ENCODE data around the gene PRR5. TPM values are rescaled to one million over a fixed set of nuclear protein-coding genes. Genes with fewer than 3 reads are reported as not detected.
A peak's percentile ranks its signal among the peaks of the same experiment; 100 is the strongest.

PRR5 gene
- total RNA-seq, 2 experiments from 2014 or later = 13.6 TPM

DNA sequence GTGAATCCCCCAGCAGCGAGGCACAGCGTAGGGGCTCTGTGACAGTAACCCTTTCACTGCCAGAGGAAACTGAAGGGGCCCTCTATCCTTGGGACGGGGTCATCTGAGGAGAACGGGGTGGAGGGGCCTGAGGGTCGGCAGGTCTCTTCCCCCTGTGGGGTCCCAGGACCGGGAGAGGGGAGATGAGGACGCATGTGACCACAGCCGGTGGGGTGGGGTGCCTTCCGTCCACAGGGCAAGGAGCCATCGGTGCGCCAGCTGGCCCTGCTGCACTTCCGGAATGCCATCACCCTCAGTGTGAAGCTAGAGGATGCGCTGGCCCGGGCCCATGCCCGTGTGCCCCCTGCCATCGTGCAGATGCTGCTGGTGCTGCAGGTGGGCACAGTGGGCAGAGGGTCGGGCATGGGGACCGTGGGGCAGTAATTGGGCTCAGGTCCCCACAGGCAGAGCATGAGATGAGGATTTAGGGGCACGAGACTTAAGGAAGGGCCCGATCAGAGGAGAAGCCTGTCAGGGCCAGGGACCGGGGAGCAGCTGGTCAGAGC, 30.1 kb downstream of the PRR5 start:
- ATAC-seq (no peak), DNase-seq (no peak)
- intact Hi-C loops (cut with DNase I, micrococcal nuclease) = no loop called here
- H3K4me1 Mint-ChIP-seq = no peaks in the 10 kb centered on the region
- no peaks in the 10 kb centered on the region for H3K9me3 Mint-ChIP-seq (ENCODE audit: low read depth)
- no peak overlapping the region for H3K4me3 Mint-ChIP-seq
- CTCF ChIA-PET = interaction anchor here (0.5 kb wide), 1 partner anchor 27 kb away, joined by 3 read pairs; no protein-coding TSS in a partner anchor
- no peaks in the 10 kb centered on the region for H3K27me3 Mint-ChIP-seq
- peaks cover 7% of the 10 kb centered on the region for H3K36me3 Mint-ChIP-seq (ENCODE audit: low read depth)
- no peak overlapping the region for H3K27ac Mint-ChIP-seq
- POLR2A ChIA-PET = no interaction called here

DNA sequence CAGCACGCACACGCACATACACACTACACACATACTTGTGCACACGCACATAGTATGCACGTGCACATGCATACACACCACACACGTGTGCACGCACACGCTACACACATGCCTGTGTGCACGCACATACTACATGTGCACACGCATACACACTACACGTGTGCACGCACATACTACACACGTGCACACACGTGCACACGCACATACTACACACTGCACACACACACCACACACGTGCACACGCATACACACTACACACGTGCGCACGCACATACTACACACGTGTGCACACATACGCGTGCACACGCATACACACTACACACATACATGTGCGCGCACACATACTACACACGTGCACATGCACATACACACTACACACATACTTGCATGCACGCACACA, 30.7 kb downstream of the PRR5 start:
- Mint-ChIP-seq H3K36me3 (ENCODE audit: low read depth) (peaks cover 7% of the 10 kb centered on the region), H3K4me1 (no peaks in the 10 kb centered on the region), H3K27me3 (no peaks in the 10 kb centered on the region), H3K27ac (no peak overlapping the region), H3K9me3 (ENCODE audit: low read depth) (no peaks in the 10 kb centered on the region), H3K4me3 (no peak overlapping the region)
- CTCF ChIA-PET = interaction anchor here (0.5 kb wide), 1 partner anchor 30 kb away, joined by 3 read pairs; no protein-coding TSS in a partner anchor
- no peak for ATAC-seq
- intact Hi-C loops (cut with DNase I, micrococcal nuclease) = no loop called here
- POLR2A ChIA-PET = no interaction called here
- no peak for DNase-seq

DNA sequence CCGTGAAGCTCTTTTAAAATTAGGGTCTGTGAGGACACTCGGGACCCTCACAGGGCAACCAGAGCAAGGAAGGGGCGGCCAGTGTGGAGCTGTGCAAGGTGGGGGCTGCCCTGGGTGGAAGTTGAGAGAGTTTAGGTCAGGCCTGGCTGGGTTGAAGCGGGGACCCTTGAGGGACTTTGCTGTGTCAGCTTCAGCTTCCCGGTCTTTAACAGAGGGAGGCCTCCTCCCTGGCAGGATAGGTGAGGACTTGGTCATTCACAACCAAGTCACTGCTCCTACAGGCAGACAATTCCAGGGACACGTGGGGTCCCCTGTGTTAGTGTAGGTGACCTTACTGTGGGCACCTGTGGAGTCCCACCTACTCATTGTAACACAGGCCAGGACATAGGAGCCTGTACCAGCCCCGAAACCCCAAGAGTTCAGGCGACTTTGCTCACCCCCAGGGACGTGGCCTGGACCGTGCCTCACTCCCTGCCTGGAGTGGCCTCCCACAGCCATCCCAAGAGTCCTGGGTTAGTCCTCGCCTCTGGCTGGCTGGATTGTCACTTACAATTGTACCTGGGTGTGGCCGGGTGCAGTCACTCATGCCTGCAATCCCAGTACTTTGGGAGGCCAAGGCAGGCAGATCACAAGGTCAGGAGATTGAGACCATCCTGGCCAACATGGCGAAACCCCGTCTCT, 31.6 kb downstream of the PRR5 start:
- H3K27ac Mint-ChIP-seq = no peak overlapping the region
- intact Hi-C loops (cut with DNase I, micrococcal nuclease) = no loop called here

DNA sequence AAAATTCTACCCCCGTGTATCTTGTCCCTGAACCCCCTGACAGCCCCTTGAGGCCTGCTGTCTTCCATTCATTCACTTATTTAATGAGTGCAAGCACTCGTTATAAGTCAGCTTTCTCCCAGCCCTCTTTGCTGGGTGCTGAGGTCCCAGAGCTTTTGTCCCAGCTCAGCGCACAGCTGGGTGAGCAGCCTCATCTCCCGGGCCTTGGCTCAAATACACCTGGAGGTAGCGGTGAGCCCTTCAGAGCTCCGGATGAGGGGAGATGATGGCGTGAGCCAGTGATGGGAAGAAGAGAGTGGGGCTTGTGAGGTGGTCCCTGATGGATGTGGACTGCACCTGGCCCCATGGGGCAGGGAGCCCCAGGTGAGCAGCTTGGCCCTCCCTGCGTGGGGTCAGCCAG, 32.3 kb downstream of the PRR5 start:
- Mint-ChIP-seq H3K36me3 (ENCODE audit: low read depth) (peaks cover 7% of the 10 kb centered on the region), H3K27ac (no peak overlapping the region), H3K9me3 (ENCODE audit: low read depth) (no peaks in the 10 kb centered on the region), H3K4me3 (no peak overlapping the region), H3K27me3 (no peaks in the 10 kb centered on the region), H3K4me1 (no peaks in the 10 kb centered on the region)
- no peak for DNase-seq
- POLR2A ChIA-PET = no interaction called here
- intact Hi-C loops (cut with DNase I, micrococcal nuclease) = no loop called here
- CTCF ChIA-PET = interaction anchor here (0.6 to 1.9 kb wide), 4 partner anchors 37 to 780 kb away, joined by 4 to 13 read pairs (median 7); no protein-coding TSS in a partner anchor
- no peak for ATAC-seq

More for the DNA sequence above, 31.6 kb downstream of the PRR5 start:
- Mint-ChIP-seq H3K4me3 (no peak overlapping the region), H3K27me3 (no peaks in the 10 kb centered on the region), H3K36me3 (ENCODE audit: low read depth) (peaks cover 7% of the 10 kb centered on the region), H3K9me3 (ENCODE audit: low read depth) (no peaks in the 10 kb centered on the region), H3K4me1 (no peaks in the 10 kb centered on the region)
- ChIA-PET POLR2A (no interaction called here), CTCF (interaction anchor here (0.6 to 1.9 kb wide), 2 partner anchors 49 to 59 kb away, joined by 4 to 10 read pairs; no protein-coding TSS in a partner anchor)
- DNase-seq = no peak
- ATAC-seq = no peak

DNA sequence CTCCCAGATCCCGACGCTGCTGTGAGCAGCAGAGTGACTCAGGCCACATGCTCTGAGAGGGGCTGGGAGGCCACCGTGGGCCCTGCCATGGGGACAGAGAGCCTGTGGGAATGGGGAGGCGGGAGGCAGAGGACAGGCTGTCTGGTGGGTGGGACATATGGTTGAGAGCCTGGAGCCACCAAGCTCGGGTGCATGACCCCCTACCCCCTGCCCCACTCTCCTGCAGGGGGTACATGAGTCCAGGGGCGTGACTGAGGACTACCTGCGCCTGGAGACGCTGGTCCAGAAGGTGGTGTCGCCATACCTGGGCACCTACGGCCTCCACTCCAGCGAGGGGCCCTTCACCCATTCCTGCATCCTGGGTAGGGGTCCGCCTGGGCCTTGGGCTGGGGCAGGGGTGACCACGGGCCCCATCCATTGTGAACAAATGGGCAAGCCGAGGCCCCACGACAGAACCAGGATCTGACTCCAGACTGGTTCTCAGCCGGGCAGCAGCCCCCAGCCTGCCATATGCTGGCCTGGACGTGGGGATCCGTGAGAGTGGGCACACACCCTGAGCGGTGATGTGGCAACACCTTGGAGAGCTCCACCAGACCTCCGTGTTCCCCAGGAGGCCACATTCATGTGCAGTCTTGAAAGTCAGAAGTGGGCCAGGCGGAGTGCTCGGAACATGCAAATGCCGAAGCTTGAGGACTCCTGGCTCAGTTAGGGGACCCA, 33.0 kb downstream of the PRR5 start:
- no peaks in the 10 kb centered on the region for H3K9me3 Mint-ChIP-seq (ENCODE audit: low read depth)
- H3K27ac Mint-ChIP-seq = no peak overlapping the region
- DNase-seq = no peak
- POLR2A ChIA-PET = no interaction called here
- intact Hi-C loops (cut with DNase I, micrococcal nuclease) = loop anchor here in 1 of 2 experiments (1.0 kb wide), 2 partner anchors 38 to 50 kb away; no protein-coding TSS in a partner anchor
- CTCF ChIA-PET = interaction anchor here (0.6 to 1.9 kb wide), 13 partner anchors 13 to 779 kb away, joined by 3 to 13 read pairs (median 4); no protein-coding TSS in a partner anchor
- no peak overlapping the region for H3K4me3 Mint-ChIP-seq
- ATAC-seq = no peak
- H3K4me1 Mint-ChIP-seq = no peaks in the 10 kb centered on the region
- H3K27me3 Mint-ChIP-seq = no peaks in the 10 kb centered on the region
- H3K36me3 Mint-ChIP-seq (ENCODE audit: low read depth) = peaks cover 7% of the 10 kb centered on the region

DNA sequence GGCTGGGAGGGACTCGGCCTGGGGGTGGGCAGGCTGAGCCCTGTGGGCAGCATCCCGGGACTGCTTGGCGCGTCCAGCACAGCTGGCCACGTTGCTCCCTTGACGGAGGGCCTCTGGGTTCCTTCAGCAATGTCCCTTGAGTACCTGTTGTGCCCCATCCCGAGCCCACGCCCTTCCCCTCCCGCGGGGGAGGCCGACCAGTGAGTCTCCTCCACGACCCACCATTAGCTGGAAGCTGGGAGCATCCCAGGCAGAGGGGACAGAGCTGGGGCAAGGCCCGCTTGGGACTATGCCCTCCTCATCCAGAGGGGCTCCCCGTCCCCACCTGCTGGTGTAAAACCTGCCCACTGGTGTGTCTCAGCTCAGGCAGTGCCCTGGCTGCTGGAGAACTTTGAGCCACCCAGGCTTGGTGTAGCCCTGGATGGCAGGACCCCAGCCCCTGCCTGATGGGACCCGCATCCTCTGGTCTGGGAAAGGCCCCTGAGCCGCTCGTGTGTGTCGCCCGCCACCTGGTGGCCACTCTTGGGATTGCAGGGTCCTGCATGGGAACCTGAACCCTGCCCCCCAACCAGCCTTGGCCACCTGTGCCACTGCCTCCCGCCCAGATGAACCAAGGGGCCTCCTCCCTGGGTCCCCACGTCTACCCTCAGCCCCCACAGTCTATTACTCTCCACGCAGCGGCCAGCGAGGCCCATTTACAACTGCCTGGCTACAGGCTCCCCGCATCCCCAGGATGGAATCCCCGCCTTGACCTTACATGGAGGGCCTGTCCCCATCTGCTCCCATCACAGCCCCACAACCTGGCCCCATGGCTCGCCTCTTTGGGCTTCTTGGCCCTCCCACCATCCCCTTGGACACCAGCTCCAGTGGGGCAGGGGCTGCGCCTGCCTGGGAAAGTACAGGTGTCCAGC, 33.8 kb downstream of the PRR5 start:
- H3K4me1 Mint-ChIP-seq = no peaks in the 10 kb centered on the region
- POLR2A ChIA-PET = no interaction called here
- no peak overlapping the region for H3K4me3 Mint-ChIP-seq
- H3K9me3 Mint-ChIP-seq (ENCODE audit: low read depth) = no peaks in the 10 kb centered on the region
- H3K36me3 Mint-ChIP-seq (ENCODE audit: low read depth) = peaks cover 2% of the 10 kb centered on the region
- intact Hi-C loops (cut with DNase I, micrococcal nuclease) = loop anchor here (1.0 kb wide), 2 partner anchors 38 to 50 kb away; no protein-coding TSS in a partner anchor
- H3K27ac Mint-ChIP-seq = no peak overlapping the region
- H3K27me3 Mint-ChIP-seq = no peaks in the 10 kb centered on the region
- DNase-seq (peak; percentile 90), ATAC-seq (peak; percentile 81)
- CTCF ChIA-PET = interaction anchor here (0.6 to 1.9 kb wide), 12 partner anchors 14 to 394 kb away, joined by 3 to 13 read pairs (median 4); no protein-coding TSS in a partner anchor

DNA sequence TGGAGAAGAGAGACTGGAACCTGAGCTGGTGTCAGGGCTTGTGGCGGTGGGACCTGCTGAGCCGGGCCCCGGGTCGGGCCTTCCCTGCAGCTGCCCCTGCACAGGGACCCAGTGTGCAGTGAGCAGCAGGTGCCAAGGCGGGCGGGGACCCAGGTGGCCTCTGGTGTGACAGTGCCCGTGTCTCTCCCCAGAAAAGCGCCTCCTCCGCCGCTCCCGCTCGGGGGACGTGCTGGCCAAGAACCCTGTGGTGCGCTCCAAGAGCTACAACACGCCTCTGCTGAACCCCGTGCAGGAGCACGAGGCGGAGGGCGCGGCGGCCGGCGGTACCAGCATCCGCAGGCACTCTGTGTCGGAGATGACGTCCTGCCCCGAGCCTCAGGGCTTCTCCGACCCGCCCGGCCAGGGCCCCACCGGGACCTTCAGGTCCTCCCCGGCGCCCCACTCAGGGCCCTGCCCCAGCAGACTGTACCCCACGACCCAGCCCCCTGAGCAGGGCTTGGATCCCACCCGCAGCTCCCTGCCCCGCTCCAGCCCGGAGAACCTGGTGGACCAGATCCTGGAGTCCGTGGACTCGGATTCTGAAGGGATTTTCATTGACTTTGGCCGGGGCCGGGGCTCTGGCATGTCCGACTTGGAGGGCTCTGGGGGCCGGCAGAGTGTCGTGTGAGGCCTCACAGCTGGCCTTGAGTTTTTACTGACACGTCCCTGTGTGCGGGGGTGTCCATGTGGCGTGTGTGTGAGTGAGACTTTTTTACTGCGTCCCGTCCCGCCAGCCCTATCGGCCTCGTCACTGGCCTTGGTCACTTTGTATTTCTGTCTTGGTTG, 34.8 kb downstream of the PRR5 start:
- H3K36me3 Mint-ChIP-seq (ENCODE audit: low read depth) = no peaks in the 10 kb centered on the region
- POLR2A ChIA-PET = no interaction called here
- intact Hi-C loops (cut with DNase I, micrococcal nuclease) = loop anchor here in 1 of 2 experiments (1.0 kb wide), 1 partner anchor 39 kb away; no protein-coding TSS in a partner anchor
- H3K4me3 Mint-ChIP-seq = no peak overlapping the region
- no peaks in the 10 kb centered on the region for H3K27me3 Mint-ChIP-seq
- ATAC-seq (no peak), DNase-seq (no peak)
- no peaks in the 10 kb centered on the region for H3K9me3 Mint-ChIP-seq (ENCODE audit: low read depth)
- no peaks in the 10 kb centered on the region for H3K4me1 Mint-ChIP-seq
- CTCF ChIA-PET = no interaction called here
- no peak overlapping the region for H3K27ac Mint-ChIP-seq

DNA sequence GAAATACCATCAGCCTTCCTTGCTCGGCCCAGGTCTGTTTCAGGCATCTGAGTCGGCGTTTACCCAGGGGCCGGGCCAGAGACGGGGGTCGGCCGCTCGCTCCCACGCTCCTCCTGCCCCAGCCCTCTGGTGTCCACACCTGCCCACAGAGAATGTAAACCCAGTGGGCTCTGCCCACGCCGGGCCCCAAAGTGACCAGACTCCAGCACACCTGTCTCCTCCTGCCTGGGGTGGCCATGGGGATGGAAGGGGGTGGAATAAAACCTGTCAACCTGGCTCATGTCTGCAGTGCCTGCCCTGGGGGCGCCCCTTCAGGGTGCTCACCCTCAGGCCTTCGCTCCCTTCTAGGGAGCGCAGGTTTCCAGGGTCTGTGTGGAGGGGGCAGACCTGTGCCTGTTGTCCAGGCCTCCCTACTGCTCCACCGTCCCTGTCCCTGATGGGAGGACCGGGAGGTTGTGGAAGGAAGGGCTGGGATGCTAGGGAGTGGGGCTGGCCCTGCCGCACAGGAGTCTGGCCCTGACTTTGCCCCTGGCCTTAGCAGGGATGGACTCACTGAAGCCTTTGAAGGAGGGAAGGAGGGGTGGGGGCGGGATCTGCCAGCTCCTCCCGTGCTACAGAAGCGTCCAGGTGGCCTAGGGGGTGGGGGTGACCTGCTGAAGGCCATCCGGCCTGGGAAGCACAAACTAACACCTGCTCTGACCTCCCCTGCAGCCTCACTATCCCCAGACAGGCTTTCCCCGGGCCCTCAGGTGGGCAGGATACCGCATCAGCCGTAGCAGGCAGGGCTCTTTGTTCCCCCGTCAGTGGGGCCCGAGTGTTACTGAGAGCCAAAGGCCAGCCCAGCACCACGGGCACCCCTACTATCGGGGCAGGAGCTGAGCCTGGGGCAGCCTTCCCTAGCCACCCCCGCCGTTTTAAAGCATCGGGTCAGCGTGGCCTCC, 35.7 kb downstream of the PRR5 start:
- Mint-ChIP-seq H3K9me3 (ENCODE audit: low read depth) (no peaks in the 10 kb centered on the region), H3K36me3 (ENCODE audit: low read depth) (no peaks in the 10 kb centered on the region), H3K27me3 (no peaks in the 10 kb centered on the region), H3K4me1 (no peaks in the 10 kb centered on the region), H3K4me3 (no peak overlapping the region), H3K27ac (no peak overlapping the region)
- ChIA-PET POLR2A (interaction anchor here (0.5 kb wide), 1 partner anchor 20 kb away, joined by 6 read pairs; no protein-coding TSS in a partner anchor), CTCF (interaction anchor here (1.1 kb wide), 1 partner anchor 43 kb away, joined by 3 read pairs; no protein-coding TSS in a partner anchor)
- ATAC-seq (no peak), DNase-seq (no peak)
- intact Hi-C loops (cut with DNase I, micrococcal nuclease) = no loop called here

DNA sequence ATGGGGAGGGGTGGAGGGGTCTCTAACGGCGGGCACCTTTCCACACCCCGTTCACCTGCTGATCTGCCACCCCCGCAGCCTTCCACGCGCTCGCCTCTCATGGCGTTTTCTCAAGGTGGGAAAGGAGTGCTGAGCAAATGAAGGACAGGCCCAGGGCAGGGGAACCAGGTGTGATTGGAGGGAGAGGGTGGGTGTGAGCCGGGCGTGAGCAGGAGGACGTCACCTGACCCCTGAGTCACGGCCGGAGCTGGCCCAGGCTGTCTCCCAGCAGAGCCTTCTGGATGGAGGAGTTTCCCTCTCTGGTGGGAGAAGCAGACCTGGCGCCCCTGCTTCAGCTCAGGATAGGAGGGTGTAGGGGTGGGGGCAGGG, 36.3 kb downstream of the PRR5 start:
- H3K27ac Mint-ChIP-seq = no peak overlapping the region
- no peaks in the 10 kb centered on the region for H3K9me3 Mint-ChIP-seq (ENCODE audit: low read depth)
- POLR2A ChIA-PET = interaction anchor here (0.5 kb wide), 1 partner anchor 21 kb away, joined by 6 read pairs; no protein-coding TSS in a partner anchor
- H3K27me3 Mint-ChIP-seq = no peaks in the 10 kb centered on the region
- DNase-seq (no peak), ATAC-seq (no peak)
- no peaks in the 10 kb centered on the region for H3K4me1 Mint-ChIP-seq
- H3K36me3 Mint-ChIP-seq (ENCODE audit: low read depth) = no peaks in the 10 kb centered on the region
- CTCF ChIA-PET = interaction anchor here (1.1 kb wide), 1 partner anchor 44 kb away, joined by 3 read pairs; no protein-coding TSS in a partner anchor
- intact Hi-C loops (cut with DNase I, micrococcal nuclease) = no loop called here
- H3K4me3 Mint-ChIP-seq = no peak overlapping the region
